Endothelial cell of hepatic sinusoid (primary cell): ENCODE results near the gene SH3BP2.

Experiments
- in situ Hi-C: cut with HindIII; loops from 2 replicates; pipeline ENCODE4 v1.10.0; 2017; ENCODE audit warnings: low sequenced_read_pairs

SH3BP2 gene

GRCh38 chr4:2867758-2868491 is 75.0 kb downstream of the SH3BP2 start:
- in situ Hi-C loops: loop anchor here (10.0 kb wide), 1 partner anchor 113 kb away; the partner anchor contains the start of gene TNIP2

DNA sequence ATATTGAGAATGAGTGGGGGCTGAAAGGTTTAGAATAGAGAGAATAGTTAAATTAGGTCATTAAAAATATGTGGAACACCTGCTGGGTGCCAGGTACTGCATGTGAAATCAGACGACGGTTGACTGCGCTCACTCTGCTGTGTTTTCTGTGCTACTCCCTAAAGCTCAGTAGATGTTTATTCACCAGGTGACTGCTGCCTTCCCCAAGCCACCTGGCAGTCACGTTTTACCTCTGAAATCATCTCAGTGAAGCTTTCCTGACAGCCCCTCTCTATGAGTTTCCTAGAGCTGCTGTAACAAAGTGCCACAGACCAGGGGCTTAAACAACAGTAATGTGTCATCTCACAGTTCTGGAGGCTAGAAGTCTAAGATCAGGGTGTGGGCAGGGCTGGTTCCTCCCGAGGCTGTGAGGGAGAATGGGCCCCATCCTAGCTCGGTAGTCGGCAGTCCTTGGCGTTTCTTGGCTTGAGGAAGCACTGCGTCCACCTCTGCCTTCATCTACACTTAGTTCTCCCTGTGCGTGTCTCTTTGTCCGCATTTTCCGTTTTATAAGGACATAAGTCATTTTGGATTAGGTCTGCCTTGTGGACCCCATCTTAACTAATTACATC is 76.1 kb downstream of the SH3BP2 start:
- in situ Hi-C loops: loop anchor here (10.0 kb wide), 1 partner anchor 114 kb away; the partner anchor contains the start of gene TNIP2

DNA sequence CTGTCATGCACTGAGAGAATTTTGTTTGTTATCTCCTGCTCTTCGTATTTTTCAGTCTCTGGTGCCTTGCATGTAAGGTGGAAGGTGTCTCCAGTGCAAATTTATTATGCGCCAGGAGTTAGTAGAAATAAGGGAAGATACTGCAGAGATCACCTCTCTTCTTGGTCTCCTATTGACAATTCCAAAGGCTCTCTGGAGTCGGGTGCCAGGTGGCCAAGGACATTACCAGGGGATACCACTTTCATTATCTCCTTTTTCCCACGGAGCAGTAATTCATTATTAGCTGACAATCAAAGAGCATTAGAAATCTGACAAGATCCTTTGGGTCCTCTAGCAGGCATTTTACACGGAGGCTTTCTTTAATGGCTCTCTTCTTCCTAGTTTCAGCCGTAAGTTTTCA is 76.8 kb downstream of the SH3BP2 start:
- in situ Hi-C loops: loop anchor here (10.0 kb wide), 1 partner anchor 115 kb away; the partner anchor contains the start of gene TNIP2

DNA sequence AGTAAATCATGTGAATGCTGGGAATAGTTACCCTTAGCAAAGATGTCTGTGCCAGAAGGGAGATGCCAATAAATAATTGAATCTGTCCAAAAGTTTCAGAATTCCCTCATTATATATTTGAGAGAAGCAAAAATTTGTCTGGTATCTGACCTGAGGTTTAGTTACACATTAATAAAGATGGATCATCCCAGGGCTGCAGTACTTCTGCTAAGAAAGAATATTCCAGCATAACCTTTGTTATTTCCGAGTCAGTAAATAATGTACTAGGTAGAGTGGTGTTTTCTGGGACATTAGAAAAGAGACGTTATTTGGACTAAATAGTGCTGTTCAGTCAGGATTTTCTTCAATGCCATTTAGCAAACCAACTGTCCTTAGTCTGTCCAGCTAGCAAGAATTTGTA is 77.2 kb downstream of the SH3BP2 start:
- in situ Hi-C loops: no loop called here

- in situ Hi-C loops: no loop called here
Measured at GRCh38 chr4:2871466-2871865, 78.6 kb downstream of the SH3BP2 start.

GRCh38 chr4:2871911-2872310 is 79.0 kb downstream of the SH3BP2 start:
- in situ Hi-C loops: no loop called here

GRCh38 chr4:2873329-2873728 is 80.4 kb downstream of the SH3BP2 start:
- in situ Hi-C loops: no loop called here

DNA sequence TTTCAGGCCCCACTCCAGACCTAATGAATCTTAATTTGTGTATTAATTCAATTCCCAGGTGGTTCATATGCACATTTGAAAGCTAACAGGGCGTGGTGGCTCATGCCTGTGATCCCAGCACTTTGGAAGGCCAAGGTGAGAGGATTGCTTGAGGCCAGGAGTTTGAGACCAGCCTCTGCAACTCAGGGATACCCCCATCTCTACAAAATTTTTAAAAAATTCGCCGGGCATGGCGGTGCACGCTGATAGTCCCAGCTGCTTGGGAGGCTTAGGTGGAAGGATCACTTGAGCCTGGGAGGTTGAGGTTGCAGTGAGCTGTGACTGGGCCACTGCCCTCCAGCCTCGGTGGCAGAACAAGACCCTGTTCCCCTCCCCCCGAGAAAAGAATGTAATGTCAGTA is 82.0 kb downstream of the SH3BP2 start:
- in situ Hi-C loops: no loop called here

GRCh38 chr4:2875556-2875955 is 82.7 kb downstream of the SH3BP2 start:
- in situ Hi-C loops: no loop called here

DNA sequence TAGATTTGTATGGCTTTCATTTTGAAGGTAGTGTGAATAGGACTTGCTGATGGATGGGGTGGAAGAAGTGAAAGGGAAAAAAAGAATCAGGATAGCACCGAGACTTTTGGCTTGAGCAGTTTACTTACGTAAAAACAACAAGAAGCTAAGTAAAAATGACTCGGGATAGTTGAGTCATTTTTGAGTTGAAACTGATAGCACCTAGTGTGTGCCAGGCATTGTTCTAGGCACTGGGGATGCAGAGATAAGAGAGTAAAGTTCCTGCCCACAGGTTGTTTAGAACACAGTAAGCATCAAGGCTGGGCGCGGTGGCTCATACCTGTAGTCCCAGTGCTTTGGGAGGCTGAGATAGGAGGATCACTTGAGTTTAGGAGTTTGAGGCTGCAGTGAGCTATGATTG is 85.5 kb downstream of the SH3BP2 start:
- in situ Hi-C loops: no loop called here

DNA sequence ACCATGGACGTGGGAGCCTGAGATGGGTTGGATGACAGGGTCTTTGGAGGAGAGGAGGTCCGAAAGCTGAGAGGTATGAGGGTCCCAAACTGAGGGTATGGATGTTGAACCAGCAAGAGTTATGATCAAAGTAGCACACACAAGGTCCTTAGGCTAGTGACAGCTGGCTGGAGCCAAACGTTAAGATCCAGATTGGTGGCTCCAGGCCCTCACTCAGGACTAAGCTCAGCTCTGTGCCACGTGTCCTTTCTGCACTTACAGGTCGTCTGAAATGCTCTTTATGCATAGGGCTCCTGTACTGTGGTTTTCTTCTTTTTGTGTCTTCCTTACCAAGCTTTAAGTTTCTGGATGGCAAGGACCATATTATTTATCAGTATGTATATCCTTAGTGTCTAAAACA is 86.1 kb downstream of the SH3BP2 start:
- in situ Hi-C loops: no loop called here

DNA sequence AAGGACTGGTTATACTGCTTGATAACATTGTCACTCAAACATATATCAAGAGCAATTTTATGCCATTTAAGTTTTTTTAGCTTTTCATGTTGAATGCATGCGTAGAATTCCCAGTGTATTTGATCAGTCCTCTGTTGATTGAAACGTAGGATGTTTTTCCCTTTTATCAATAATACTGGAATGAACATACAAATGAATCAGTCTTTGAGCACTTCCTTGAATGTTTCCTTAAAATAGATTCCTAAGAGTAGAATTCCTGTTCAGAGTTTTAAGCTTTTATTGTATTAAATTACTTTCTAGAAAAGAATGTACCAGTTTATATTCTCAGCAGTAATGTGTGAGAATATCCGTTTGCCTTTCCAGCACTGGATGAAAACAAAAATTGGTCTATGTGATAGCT is 88.5 kb downstream of the SH3BP2 start:
- in situ Hi-C loops: no loop called here

DNA sequence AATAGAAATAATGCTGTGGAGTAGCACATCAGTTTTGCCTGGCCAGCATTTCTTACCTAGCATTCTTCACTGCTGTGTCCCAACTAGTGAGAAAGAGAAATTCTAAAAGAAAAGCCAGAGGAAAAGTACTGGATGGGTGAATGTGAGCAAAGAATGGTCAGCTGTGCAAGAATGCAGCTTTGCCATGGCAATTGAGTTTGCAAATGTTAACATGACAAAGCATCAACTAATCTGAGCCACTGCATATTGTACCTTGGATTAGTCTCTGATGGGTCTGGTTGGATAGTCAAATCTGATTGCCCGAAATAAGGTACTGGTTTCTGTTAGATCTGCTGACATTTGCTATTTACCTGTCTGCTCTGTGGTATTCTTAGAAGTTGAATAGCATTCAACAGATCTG is 89.5 kb downstream of the SH3BP2 start:
- in situ Hi-C loops: no loop called here

DNA sequence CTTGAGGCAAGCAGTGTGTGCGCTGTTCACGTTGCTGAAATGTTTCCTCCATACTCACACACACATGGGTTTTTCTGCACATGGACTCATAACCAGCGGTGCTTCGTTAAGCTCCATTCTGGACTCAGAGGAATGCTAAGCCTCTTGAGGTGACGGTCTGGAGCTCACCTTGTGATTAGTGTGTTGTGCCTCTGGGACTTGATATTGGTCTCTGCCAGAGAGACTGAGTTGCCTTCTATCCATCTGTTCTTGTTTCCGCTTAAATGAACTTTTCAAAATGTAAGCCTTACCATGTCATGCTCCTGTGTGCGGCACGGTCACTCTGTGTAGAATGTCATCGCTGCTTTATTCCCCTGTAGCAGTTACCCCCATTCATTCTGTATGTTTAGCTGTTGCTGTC is 93.3 kb downstream of the SH3BP2 start:
- in situ Hi-C loops: loop anchor here (5.0 kb wide), 1 partner anchor 36 kb away; no protein-coding TSS in a partner anchor

DNA sequence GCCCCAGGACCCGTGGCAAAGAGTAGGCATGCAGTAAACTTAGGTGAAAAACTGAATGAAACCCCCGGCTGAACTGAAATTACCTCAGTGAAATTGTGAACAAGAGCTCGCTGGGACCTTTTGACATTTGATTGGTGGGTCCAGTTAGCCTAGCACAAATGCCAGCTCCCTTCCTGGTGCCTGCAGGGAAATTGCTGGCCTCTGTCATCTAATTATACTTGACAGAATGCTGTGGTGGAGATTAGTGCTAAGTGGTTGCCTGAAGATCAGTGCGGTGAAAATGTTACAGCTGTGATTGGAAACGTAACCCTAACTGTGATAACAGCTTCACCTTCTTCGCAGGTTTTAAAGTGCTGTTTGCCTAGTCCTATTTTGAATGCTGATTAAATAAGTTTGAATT is 93.7 kb downstream of the SH3BP2 start:
- in situ Hi-C loops: loop anchor here (5.0 kb wide), 1 partner anchor 36 kb away; no protein-coding TSS in a partner anchor

DNA sequence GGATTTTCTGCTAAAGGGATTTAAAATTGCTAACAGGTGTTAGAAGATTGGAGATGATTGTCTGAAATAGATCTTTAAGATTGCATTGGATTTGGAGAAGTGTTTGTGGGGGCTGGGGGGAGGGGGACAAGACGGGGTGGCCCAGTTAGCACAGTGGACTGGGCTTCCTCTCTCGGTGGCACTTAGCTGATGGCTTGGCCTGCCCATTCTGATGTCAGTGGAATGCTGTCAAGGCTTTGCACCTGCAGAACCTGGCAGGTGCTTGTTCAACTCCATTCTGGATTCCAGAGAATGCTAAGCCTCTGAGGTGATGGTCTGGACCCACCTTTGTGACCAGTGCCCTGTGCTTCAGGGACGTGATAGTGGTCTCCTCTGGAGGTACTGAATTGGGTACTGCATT is 94.5 kb downstream of the SH3BP2 start:
- in situ Hi-C loops: loop anchor here (5.0 kb wide), 1 partner anchor 35 kb away; no protein-coding TSS in a partner anchor

GRCh38 chr4:2888886-2889285 is 96.0 kb downstream of the SH3BP2 start:
- in situ Hi-C loops: loop anchor here (5.0 kb wide), 1 partner anchor 33 kb away; no protein-coding TSS in a partner anchor
